ENCODE measurements around the gene VARS2.

The VARS2 gene

GRCh38 chr6:30931969-30932645, 18.1 kb downstream of the VARS2 start, which contains the start of gene SFTA2:
TSS of gene SFTA2 (minus strand) at chr6:30932170. CDS start at chr6:30932096, 74 bp downstream.
- DNase-seq = no peak

- DNase-seq = no peak
These were observed 18.8 kb downstream of the VARS2 start for GRCh38 chr6:30932665-30933365.

- no peak for DNase-seq
These were observed 21.0 kb downstream of the VARS2 start for GRCh38 chr6:30935018-30935417.

- DNase-seq = no peak
These were observed 23.2 kb downstream of the VARS2 start for GRCh38 chr6:30937265-30937664.

- DNase-seq = no peak
These were observed 24.7 kb downstream of the VARS2 start for GRCh38 chr6:30938730-30939129.

- DNase-seq = no peak
These were observed 25.4 kb downstream of the VARS2 start for GRCh38 chr6:30939473-30939872.

GRCh38 chr6:30940361-30940986, 26.4 kb downstream of the VARS2 start, which contains the start of gene MUCL3:
TSS of gene MUCL3 (plus strand) at chr6:30940973. CDS start at chr6:30941000, 27 bp downstream.
- DNase-seq = no peak

- DNase-seq = no peak
These were observed 28.5 kb downstream of the VARS2 start for GRCh38 chr6:30942338-30943060.

- no peak for DNase-seq
These were observed 30.0 kb downstream of the VARS2 start for GRCh38 chr6:30944051-30944450.

- DNase-seq = no peak
These were observed 31.2 kb downstream of the VARS2 start for GRCh38 chr6:30945281-30945680.

GRCh38 chr6:30947231-30947630, 33.2 kb downstream of the VARS2 start:
- no peak for DNase-seq

- DNase-seq = no peak
These were observed 34.8 kb downstream of the VARS2 start for GRCh38 chr6:30948811-30949210.

- no peak for DNase-seq
These were observed 38.0 kb downstream of the VARS2 start for GRCh38 chr6:30951907-30952469.

GRCh38 chr6:30954631-30955366, 40.8 kb downstream of the VARS2 start:
- no peak for DNase-seq

- peak; percentile 77 for DNase-seq
These were observed 41.5 kb downstream of the VARS2 start for GRCh38 chr6:30955367-30956042.

GRCh38 chr6:30957716-30958115, 43.7 kb downstream of the VARS2 start:
- no peak for DNase-seq

GRCh38 chr6:30960907-30961673, 47.1 kb downstream of the VARS2 start:
- no peak for DNase-seq

GRCh38 chr6:30962716-30963115, 48.7 kb downstream of the VARS2 start:
- DNase-seq = no peak

- no peak for DNase-seq
These were observed 49.6 kb downstream of the VARS2 start for GRCh38 chr6:30963641-30964040.

- DNase-seq = no peak
These were observed 50.0 kb downstream of the VARS2 start for GRCh38 chr6:30964075-30964474.

- no peak for DNase-seq
These were observed 51.1 kb downstream of the VARS2 start for GRCh38 chr6:30965140-30965601.
